Endothelial cell of umbilical vein (primary cell): ENCODE results near the gene CT47A1. TPM values are rescaled to one million over a fixed set of nuclear protein-coding genes. Genes with fewer than 3 reads are reported as not detected.

Experiments used
- BruUV-seq: library from RNA; stranded (reverse); fragments of 400-500 nt; replicated peaks from 2 replicates; lab custom pipeline; 2021; lab: Mats Ljungman, UMichigan
- CTCF ChIA-PET: fragments of 300-600, 350-600 bp; sonication (Branson Sonifier 250); formaldehyde crosslinking; loops from one replicate; lab custom pipeline; 2021; ENCODE audit warnings: antibody characterized with exemption, inconsistent platforms; lab: Charles Lee
- POLR2A ChIA-PET: fragments of 300-600, 350-600 bp; sonication (Branson Sonifier 250); formaldehyde crosslinking; loops from one replicate; lab custom pipeline; 2021; ENCODE audit warnings: antibody characterized with exemption, inconsistent platforms; lab: Charles Lee
- DNase-seq: peaks from one replicate; pipeline ENCODE4 v3.0.0-alpha.2; 2011; ENCODE audit warnings: low read depth, low spot score
- FAIRE-seq: peaks from 2 replicates; lab custom pipeline; 2011; peaks lifted over from hg19 to GRCh38; lab: Jason Lieb, UNC
- H2AFZ ChIP-seq: 2 replicates; pipeline ENCODE4 v1.6.0; 2012; ENCODE audit warnings: low read depth, low read length, control low read depth, inconsistent platforms
- H3K27ac ChIP-seq: 2 replicates; pipeline ENCODE4 v1.5.1; 2011; ENCODE audit warnings: low read depth, mild to moderate bottlenecking, control low read depth, low read length, moderate library complexity; ENCODE audit not compliant: insufficient read depth
- H3K27me3 ChIP-seq, 2 experiments: 2 replicates each; pipeline versions ENCODE4 v1.6.0 to v1.6.1; 2011; ENCODE audit warnings: low read length in 2 of 2, mixed read lengths in 1 of 2; ENCODE audit not compliant: control insufficient read depth in 2 of 2, insufficient read depth in 2 of 2
- H3K36me3 ChIP-seq, 2 experiments: 2 replicates in 1 of 2; 3 replicates in 1 of 2; pipeline ENCODE4 v1.5.1; 2011; ENCODE audit warnings: low read length in 2 of 2, mild to moderate bottlenecking in 1 of 2, moderate library complexity in 1 of 2; ENCODE audit not compliant: control insufficient read depth in 2 of 2, insufficient read depth in 2 of 2; ENCODE audit errors: extremely low read depth in 1 of 2
- H3K4me1 ChIP-seq: 3 replicates; pipeline ENCODE4 v1.5.1; 2011; ENCODE audit warnings: mild to moderate bottlenecking, low read length; ENCODE audit not compliant: control insufficient read depth, insufficient read depth; ENCODE audit errors: extremely low read depth
- H3K4me2 ChIP-seq: 2 replicates; pipeline ENCODE4 v1.6.1; 2011; ENCODE audit warnings: low read length, control low read depth, mixed read lengths; ENCODE audit not compliant: insufficient read depth
- H3K4me3 ChIP-seq, 3 experiments: fragments of 200-600 bp in 1 of 3; sonication (generic), shearing (Covaris generic) in 1 of 3; replicated peaks in 1 of 3; 2 replicates each; pipeline ENCODE4 v1.5.1; 2011 to 2016; ENCODE audit warnings: control low read depth in 3 of 3, low read length in 3 of 3, mild to moderate bottlenecking in 2 of 3, inconsistent platforms in 1 of 3, low read depth in 1 of 3, moderate library complexity in 1 of 3; ENCODE audit not compliant: insufficient read depth in 1 of 3
- H3K79me2 ChIP-seq: 2 replicates; pipeline ENCODE4 v1.6.0; 2012; ENCODE audit warnings: low read length, inconsistent platforms; ENCODE audit not compliant: control insufficient read depth, insufficient read depth
- H3K9ac ChIP-seq: replicated peaks from 2 replicates; pipeline ENCODE3; 2011; ENCODE audit warnings: low read length, control low read depth; ENCODE audit not compliant: insufficient read depth; ENCODE audit errors: extremely low read depth
- H3K9me1 ChIP-seq: replicated peaks from 3 replicates; pipeline ENCODE4 v1.6.0; 2011; ENCODE audit warnings: mild to moderate bottlenecking, low read length; ENCODE audit not compliant: control insufficient read depth, insufficient read depth; ENCODE audit errors: extremely low read depth
- H3K9me3 ChIP-seq: replicated peaks from 2 replicates; pipeline ENCODE4 v1.5.1; 2012; ENCODE audit warnings: low read length, inconsistent platforms; ENCODE audit not compliant: control insufficient read depth, insufficient read depth
- H4K20me1 ChIP-seq: replicated peaks from 2 replicates; pipeline ENCODE3; 2011; ENCODE audit warnings: mild to moderate bottlenecking, low read length; ENCODE audit not compliant: control insufficient read depth, insufficient read depth; ENCODE audit errors: extremely low read depth
- CTCF ChIP-seq, 2 donors: IDR thresholded peaks; 1 replicate in 1 of 2; 2 replicates in 1 of 2; pipeline ENCODE4 v1.5.1; 2011; ENCODE audit warnings: low read length in 2 of 2, mild to moderate bottlenecking in 2 of 2, moderate library complexity in 2 of 2, control low read depth in 1 of 2, inconsistent platforms in 1 of 2, low read depth in 1 of 2; ENCODE audit not compliant: insufficient read depth in 1 of 2; ENCODE audit errors: extremely low read depth in 1 of 2
- EZH2 ChIP-seq: IDR thresholded peaks from 2 replicates; pipeline ENCODE4 v1.6.1; 2012; ENCODE audit warnings: borderline replicate concordance, low read depth, mild to moderate bottlenecking, moderate library complexity, low read length, inconsistent platforms; ENCODE audit not compliant: severe bottlenecking
- FOS ChIP-seq: IDR thresholded peaks from 2 replicates; pipeline ENCODE4 v1.6.1; 2011; ENCODE audit warnings: mild to moderate bottlenecking, low read length, moderate library complexity, borderline replicate concordance; ENCODE audit not compliant: insufficient read depth
- GATA2 ChIP-seq: IDR thresholded peaks from 2 replicates; pipeline ENCODE4 v1.7.0; 2011; ENCODE audit warnings: low read depth, mild to moderate bottlenecking, moderate library complexity, mixed read lengths, low read length; ENCODE audit not compliant: insufficient read length, insufficient read depth
- JUN ChIP-seq: IDR thresholded peaks from 2 replicates; pipeline ENCODE4 v1.6.1; 2011; ENCODE audit warnings: borderline replicate concordance, low read depth; ENCODE audit not compliant: insufficient read length, insufficient read depth
- MAX ChIP-seq: IDR thresholded peaks from 2 replicates; pipeline ENCODE4 v1.6.1; 2011; ENCODE audit not compliant: insufficient read depth, insufficient read length
- MYC ChIP-seq: IDR thresholded peaks from one replicate; pipeline ENCODE4 v1.6.1; 2011; ENCODE audit warnings: mild to moderate bottlenecking, low read depth, low read length
- POLR2A ChIP-seq: IDR thresholded peaks from 2 replicates; pipeline ENCODE4 v1.6.1; 2012; ENCODE audit warnings: low read depth, mild to moderate bottlenecking, control low read depth, low read length
- POLR2AphosphoS5 ChIP-seq: IDR thresholded peaks from 2 replicates; pipeline ENCODE4 v1.6.1; 2012; ENCODE audit warnings: low read depth, mild to moderate bottlenecking, control low read depth, low read length, moderate library complexity; ENCODE audit not compliant: insufficient read depth
- dilution Hi-C: fragments of 300-500 bp; cut with MboI; formaldehyde crosslinking; loops from one replicate; pipeline ENCODE4 v1.15.0; 2019; ENCODE audit warnings: low sequenced_read_pairs; ENCODE audit not compliant: extremely low pct_ligation_motif_present
- intact Hi-C: fragments of 100-400 bp; cut with micrococcal nuclease; formaldehyde crosslinking; loops from one replicate; pipeline ENCODE4 v1.10.0; 2022
- polyA plus RNA-seq, 4 experiments: library from polyadenylated mRNA; depleted of rRNA in 3 of 4; stranded (reverse) in 3 of 4; unstranded in 1 of 4; fragments of >200 nt; gene quantifications; 2 replicates each; pipeline versions ENCODE4 v1.2.1 to v1.2.3, GENCODE V29; 2011 to 2012; ENCODE audit warnings: missing spikeins in 1 of 4
- total RNA-seq: library from RNA; stranded (reverse); gene quantifications from 2 replicates; pipeline ENCODE4 v1.2.3, GENCODE V29; 2021

Gene CT47A1
- total and polyA plus RNA-seq, 2 donors (not counting 3 experiments of a cell fraction or from before 2014, with no cell fraction given), result not detected

- ChIA-PET CTCF (no interaction called here), POLR2A (no interaction called here)
- Histone ChIP-seq H3K36me3 (no peaks in the 10 kb centered on the region), H3K4me2 (no peak overlapping the region), H4K20me1 (no peaks in the 10 kb centered on the region), H3K9ac (no peak overlapping the region), H3K79me2 (no peaks in the 10 kb centered on the region), H3K9me1 (no peaks in the 10 kb centered on the region), H2AFZ (no peak overlapping the region), H3K27ac (no peak overlapping the region), H3K9me3 (no peaks in the 10 kb centered on the region), H3K4me3 (no peak overlapping the region), H3K4me1 (no peaks in the 10 kb centered on the region), H3K27me3 (no peaks in the 10 kb centered on the region)
- TF ChIP-seq MAX, result no peak
- no peak for TF ChIP-seq FOS
- TF ChIP-seq CTCF (IDR thresholded peaks at IDR 0.05; ENCODE audit: extremely low read depth in 1 of 2, insufficient read depth in 1 of 2, low read depth in 1 of 2, low read length in 2 of 2), result no peak
- no peak for TF ChIP-seq JUN
- no peak for TF ChIP-seq MYC
- FAIRE-seq, result no peak
- intact Hi-C loops, result no loop called here
- BruUV-seq, result no TSS peak
- dilution Hi-C loops, result no loop called here
- DNase-seq, result no peak
These were observed 29.3 kb upstream of the CT47A1 start for GRCh38 chrX:121014826-121015225.

- Histone ChIP-seq H3K4me2 (no peak overlapping the region), H2AFZ (no peak overlapping the region), H3K27me3 (no peaks in the 10 kb centered on the region), H3K27ac (no peak overlapping the region), H3K36me3 (no peaks in the 10 kb centered on the region), H4K20me1 (no peaks in the 10 kb centered on the region), H3K9me1 (no peaks in the 10 kb centered on the region), H3K4me3 (no peak overlapping the region), H3K9me3 (no peaks in the 10 kb centered on the region), H3K9ac (no peak overlapping the region), H3K79me2 (no peaks in the 10 kb centered on the region), H3K4me1 (no peaks in the 10 kb centered on the region)
- FAIRE-seq (no peak), DNase-seq (no peak)
- TF ChIP-seq POLR2AphosphoS5 (no peak), JUN (no peak), CTCF (IDR thresholded peaks at IDR 0.05; ENCODE audit: extremely low read depth in 1 of 2, insufficient read depth in 1 of 2, low read depth in 1 of 2, low read length in 2 of 2) (no peak), POLR2A (no peak), FOS (no peak), MYC (no peak), MAX (no peak), GATA2 (no peak), EZH2 (no peak)
- ChIA-PET POLR2A (no interaction called here), CTCF (no interaction called here)
- dilution Hi-C loops (no loop called here), intact Hi-C loops (no loop called here)
- no TSS peak for BruUV-seq
These were observed 28.4 kb upstream of the CT47A1 start for GRCh38 chrX:121013897-121014455.
